Mucosa of rectum (tissue), 2 donors: ENCODE measurements around the gene RNF223.

ENCODE experiments used
- H3K27ac ChIP-seq, 2 donors: one replicate each; pipeline ENCODE4 v1.7.0; 2013; ENCODE audit warnings: inconsistent platforms in 2 of 2, low read depth in 2 of 2, low read length in 2 of 2
- H3K27me3 ChIP-seq, 2 donors: one replicate each; pipeline ENCODE4 v1.7.0; 2013; ENCODE audit warnings: low read length in 2 of 2; ENCODE audit not compliant: control insufficient read depth in 2 of 2, insufficient read depth in 2 of 2
- H3K36me3 ChIP-seq, 2 donors: one replicate each; pipeline ENCODE4 v1.7.0; 2013; ENCODE audit warnings: low read length in 2 of 2; ENCODE audit not compliant: control insufficient read depth in 2 of 2, insufficient read depth in 2 of 2
- H3K4me1 ChIP-seq, 2 donors: one replicate each; pipeline ENCODE4 v1.7.0; 2013; ENCODE audit warnings: low read length in 2 of 2, mild to moderate bottlenecking in 1 of 2; ENCODE audit not compliant: control insufficient read depth in 2 of 2, insufficient read depth in 2 of 2
- H3K4me3 ChIP-seq, 2 donors: one replicate each; pipeline ENCODE4 v1.7.0; 2013; ENCODE audit warnings: low read length in 2 of 2
- H3K9ac ChIP-seq, 2 donors: one replicate each; pipeline ENCODE4 v1.7.0; 2013; ENCODE audit warnings: low read length in 2 of 2, low read depth in 1 of 2, mild to moderate bottlenecking in 1 of 2
- H3K9me3 ChIP-seq, 2 donors: one replicate each; pipeline ENCODE4 v1.7.0; 2013; ENCODE audit warnings: low read length in 2 of 2; ENCODE audit not compliant: control insufficient read depth in 2 of 2
- donor health status: healthy.
- donor health status: Normal muscosa, but diverticular disease.

The RNF223 gene

DNA sequence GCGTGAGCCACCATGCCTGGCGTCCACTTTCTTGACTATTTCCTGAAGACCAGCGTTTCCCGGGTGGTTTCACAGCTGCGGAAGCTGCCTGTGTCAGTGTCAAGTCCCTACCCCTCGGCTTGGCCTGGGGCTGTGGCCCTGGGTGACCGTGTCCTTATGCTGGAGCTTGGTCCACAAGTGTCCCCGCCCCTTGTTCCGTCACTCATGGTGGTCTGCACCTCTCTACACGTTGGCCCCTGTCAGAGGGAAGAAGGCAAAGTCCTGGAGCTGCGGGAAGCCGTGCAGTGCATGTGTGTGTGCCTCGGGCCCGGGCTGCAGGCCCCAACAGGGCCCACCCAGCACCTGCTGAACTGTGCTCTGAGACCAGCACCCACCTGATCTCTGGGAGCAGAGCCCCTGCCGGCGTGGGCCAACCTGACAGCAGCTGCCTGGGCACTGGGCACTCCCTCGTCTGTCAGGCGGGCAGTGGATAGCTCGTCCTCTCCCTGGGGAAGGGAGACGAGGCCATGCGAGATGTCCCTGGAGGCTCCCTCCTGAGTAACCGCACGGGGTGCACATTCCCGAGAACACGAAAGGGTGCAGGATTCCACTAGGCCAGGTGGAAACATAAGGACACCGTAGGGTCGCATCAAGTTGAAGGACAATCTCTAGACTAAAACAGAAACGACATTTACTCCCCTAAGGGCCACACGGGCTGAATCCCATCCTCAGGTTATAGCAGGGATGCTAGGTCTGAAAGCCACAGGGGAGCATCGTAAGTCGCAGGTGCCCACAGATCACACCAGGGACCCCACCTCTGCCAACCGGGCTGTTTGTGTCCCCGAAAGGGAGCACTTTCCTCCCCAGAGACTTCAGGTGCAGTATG is 44.1 kb upstream of the RNF223 start:
- peaks cover 22% of the 10 kb centered on the region in 2 donors for H3K4me1 ChIP-seq
- H3K27ac ChIP-seq = no peak overlapping the region
- no peak overlapping the region for H3K9ac ChIP-seq
- no peak overlapping the region for H3K4me3 ChIP-seq
- H3K36me3 ChIP-seq = no peaks in the 10 kb centered on the region
- no peaks in the 10 kb centered on the region for H3K9me3 ChIP-seq
- H3K27me3 ChIP-seq = peaks cover 0 to 7% of the 10 kb centered on the region in 2 donors

DNA sequence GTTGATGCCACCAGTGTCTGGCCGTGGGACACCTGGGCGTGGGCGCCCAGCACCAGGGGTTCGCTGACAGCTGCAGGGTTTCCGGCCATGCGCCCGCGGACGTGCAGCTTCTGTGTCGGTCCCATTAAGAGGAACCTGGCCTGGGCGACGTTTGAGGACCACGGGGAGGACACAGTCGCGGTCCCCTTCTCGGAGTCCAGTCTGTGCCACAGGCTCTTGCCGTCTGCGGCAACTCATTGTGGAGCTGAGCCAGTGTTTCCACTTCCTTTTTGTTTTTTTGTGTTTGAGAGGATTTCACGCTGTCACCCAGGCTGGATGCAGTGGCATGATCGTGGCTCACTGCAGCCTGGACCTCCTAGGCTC is 43.3 kb upstream of the RNF223 start:
- peaks cover 0 to 7% of the 10 kb centered on the region in 2 donors for H3K27me3 ChIP-seq

DNA sequence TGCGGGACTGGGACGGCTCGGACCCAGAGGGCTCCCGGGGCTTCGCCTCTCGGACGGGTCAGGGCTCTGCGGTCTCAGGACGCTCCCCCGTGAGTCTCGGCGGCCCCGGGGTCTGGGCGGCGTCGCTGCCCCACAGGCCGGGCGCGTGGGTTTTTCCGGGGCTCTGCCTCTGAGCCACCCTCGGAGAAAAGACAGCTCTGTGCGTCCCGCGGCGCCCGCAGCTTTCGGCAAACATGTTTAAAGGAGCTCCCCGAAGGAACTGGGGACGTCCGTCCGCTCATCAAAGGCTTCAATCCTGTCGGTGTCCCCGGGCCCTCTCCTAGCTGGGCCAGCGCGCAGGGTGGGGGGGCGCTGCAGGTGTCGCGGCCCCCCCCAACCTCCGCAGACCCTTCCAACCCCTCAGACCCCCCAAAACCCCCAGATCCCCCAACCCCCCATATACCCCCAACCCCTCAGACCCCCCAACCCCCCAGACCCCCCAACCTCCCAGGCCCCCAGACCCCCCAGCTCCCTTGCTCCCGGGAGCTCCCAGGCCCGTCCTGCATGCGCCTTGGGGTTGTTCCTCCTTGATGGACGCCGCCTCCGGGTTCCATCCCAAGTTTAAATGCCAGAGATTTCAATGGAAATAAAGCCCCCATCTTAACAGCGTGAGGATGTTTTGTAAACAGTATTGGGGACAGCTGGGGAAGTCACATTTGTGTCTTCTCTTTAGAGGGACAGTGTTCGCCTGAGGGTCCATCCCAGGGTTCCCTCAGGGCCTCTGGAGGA is 42.8 kb upstream of the RNF223 start:
- Histone ChIP-seq H3K4me1 (peaks cover 10% of the 10 kb centered on the region in 2 donors), H3K9me3 (no peaks in the 10 kb centered on the region), H3K36me3 (peaks cover 0 to 2% of the 10 kb centered on the region in 2 donors), H3K27ac (no peak overlapping the region), H3K9ac (peak overlapping the region in 1 of 2 donors; percentile 17), H3K4me3 (peak overlapping the region; percentile 61 to 72), H3K27me3 (peaks cover 0 to 7% of the 10 kb centered on the region in 2 donors)

More for the DNA sequence above, 43.3 kb upstream of the RNF223 start:
- no peaks in the 10 kb centered on the region for H3K9me3 ChIP-seq
- peaks cover 14% of the 10 kb centered on the region in 2 donors for H3K4me1 ChIP-seq
- no peak overlapping the region for H3K27ac ChIP-seq
- H3K36me3 ChIP-seq = no peaks in the 10 kb centered on the region
- H3K9ac ChIP-seq = no peak overlapping the region
- H3K4me3 ChIP-seq = no peak overlapping the region

DNA sequence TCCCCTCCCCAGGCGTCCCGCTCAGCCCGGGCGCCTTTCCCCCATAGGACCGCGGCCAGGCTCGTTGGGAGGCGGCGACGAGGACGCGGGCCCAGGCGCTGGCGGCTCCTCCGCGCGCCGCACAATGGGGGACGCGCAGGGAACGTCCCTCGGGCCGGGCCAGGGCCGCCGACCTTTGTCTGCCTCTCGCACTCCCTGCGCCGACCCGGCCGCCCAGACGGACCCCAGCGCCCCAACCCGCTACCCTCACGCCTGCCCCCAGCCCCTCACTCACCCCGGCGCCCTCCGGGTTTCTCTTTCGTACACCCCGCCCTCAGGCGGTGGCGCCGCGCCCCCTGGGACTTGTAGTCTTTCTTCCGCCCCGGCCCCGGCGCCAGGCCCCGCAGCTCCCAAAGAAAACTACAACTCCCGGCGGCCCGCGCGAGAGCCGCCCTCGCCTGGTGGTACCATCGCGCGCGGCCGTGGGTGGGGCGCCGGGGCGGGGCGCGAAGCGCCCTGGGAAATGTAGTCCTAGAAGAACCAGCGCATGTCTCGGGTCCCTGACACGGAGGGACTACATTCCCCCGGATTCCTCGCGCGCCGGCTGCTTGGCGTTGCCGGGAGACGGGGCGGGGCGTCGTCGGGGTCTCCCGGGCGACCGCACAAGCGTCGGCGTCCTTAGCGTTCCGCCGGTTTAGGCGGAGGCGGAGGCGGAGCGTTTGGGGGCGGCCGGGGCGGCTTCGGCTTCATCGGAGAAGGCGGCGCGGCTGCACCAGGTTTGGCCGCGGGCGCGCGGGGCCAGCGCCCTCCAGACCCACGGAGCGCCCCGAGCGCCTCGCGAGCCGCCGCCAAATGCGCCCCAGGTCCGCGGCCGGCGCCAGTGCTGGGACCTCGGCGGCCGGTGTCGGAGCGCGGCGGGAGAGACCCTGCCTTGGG is 41.9 kb upstream of the RNF223 start, which contains the start of gene C1orf159:
TSS of gene C1orf159 (minus strand) at position 304 of the 915 bp plus-strand sequence. CDS start 24,546 bp downstream, outside the sequence.
- peak within 1 kb of the TSS; percentile 59 to 60 for H3K9ac ChIP-seq
- H3K4me3 ChIP-seq = peak within 1 kb of the TSS; percentile 61 to 72
- peaks cover 4 to 6% of the 10 kb centered on the region in 2 donors for H3K4me1 ChIP-seq
- peaks cover 0 to 2% of the 10 kb centered on the region in 2 donors for H3K36me3 ChIP-seq
- H3K27me3 ChIP-seq = peaks cover 0 to 7% of the 10 kb centered on the region in 2 donors
- peak within 1 kb of the TSS; percentile 52 to 61 for H3K27ac ChIP-seq
- no peaks in the 10 kb centered on the region for H3K9me3 ChIP-seq

DNA sequence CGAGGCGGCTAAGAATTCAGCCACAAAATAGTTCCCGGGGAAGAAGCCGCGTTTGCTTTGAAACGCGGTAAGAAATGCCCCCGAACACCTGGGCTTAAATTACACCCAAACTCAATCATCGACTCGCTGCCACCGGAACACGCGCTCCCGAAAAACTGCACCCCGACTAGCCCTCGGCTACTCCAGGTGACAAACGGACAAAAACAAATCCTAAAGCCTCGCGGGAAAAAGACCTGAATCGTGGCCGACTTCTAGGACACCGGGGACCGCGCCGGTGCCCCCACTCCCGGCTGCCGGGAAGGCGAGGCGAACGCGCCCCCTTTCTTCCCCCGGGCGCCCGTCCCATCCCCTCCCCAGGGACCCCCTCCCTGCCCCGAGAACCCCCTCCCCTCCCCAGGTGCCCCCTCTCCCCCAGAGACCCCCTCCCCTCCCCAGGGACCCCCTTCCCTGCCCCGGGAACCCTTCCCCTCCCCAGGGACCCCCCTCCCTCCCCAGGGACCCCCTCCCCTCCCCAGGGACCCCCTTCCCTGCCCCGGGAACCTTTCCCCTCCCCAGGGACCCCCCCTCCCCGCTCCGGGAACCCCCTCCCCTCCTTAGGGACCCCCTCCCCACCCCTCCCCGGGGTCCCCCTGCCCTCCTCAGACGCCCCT is 41.2 kb upstream of the RNF223 start:
- Histone ChIP-seq H3K9ac (peak overlapping the region; percentile 3 to 59), H3K27me3 (peaks cover 0 to 7% of the 10 kb centered on the region in 2 donors), H3K4me1 (peaks cover 9 to 13% of the 10 kb centered on the region in 2 donors), H3K27ac (peak overlapping the region in 1 of 2 donors; percentile 61), H3K36me3 (peaks cover 0 to 2% of the 10 kb centered on the region in 2 donors), H3K4me3 (peak overlapping the region; percentile 57 to 72), H3K9me3 (no peaks in the 10 kb centered on the region)

DNA sequence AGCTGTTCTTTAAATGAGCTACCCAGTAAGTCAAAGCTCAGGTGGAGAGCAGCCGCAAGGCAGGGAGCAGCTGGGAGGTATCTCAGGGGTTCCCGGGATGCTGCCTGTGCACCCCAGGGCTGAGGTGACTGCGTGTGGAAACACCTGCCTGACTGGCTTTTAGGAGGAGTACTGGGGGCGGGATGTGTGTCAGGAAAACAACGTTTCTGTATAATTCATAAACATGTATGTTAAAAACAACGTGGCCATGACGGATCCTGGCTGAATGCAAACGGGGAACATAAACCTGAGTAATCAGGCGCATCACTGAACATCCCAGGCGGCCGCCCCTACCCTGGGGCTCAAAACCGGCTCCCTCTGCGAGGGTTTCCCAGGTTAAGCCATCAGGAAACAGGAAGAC is 40.3 kb upstream of the RNF223 start:
- H3K9ac ChIP-seq = no peak overlapping the region
- peak overlapping the region in 1 of 2 donors; percentile 39 for H3K4me3 ChIP-seq
- H3K36me3 ChIP-seq = peaks cover 0 to 2% of the 10 kb centered on the region in 2 donors
- peaks cover 17 to 19% of the 10 kb centered on the region in 2 donors for H3K4me1 ChIP-seq
- peaks cover 0 to 7% of the 10 kb centered on the region in 2 donors for H3K27me3 ChIP-seq
- H3K27ac ChIP-seq = no peak overlapping the region
- no peaks in the 10 kb centered on the region for H3K9me3 ChIP-seq

DNA sequence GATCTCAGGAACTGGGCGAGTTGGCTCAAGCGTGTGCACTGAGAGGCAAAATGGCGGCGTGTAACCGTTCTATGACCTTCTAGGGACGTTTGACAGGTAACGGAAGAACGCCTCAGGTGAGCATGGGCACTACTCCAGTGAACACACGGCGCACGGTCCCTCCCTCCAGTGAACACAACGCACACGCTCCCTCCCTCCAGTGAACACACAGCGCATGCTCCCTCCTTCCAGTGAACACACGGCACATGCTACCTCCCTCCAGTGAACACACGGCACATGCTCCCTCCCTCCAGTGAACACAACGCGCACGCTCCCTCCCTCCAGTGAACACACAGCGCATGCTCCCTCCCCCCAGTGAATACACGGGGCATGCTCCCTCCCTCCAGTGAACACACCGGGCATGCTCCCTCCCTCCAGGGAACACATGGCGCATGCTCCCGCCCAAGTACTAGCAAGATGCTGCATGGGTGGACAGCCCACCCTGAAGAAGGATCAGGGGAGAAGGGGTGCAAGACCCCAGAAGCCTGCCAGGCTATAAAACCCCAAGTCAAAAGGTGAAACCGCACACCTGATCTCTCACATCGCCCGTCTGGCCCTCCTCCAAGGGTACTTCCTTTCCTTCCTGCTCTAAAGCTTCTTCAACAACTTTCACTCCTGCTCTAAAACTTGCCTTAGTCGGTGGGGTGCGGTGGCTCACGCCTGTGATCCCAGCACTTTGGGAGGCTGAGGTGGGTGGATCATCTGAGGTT is 38.3 kb upstream of the RNF223 start:
- no peak overlapping the region for H3K4me3 ChIP-seq

DNA sequence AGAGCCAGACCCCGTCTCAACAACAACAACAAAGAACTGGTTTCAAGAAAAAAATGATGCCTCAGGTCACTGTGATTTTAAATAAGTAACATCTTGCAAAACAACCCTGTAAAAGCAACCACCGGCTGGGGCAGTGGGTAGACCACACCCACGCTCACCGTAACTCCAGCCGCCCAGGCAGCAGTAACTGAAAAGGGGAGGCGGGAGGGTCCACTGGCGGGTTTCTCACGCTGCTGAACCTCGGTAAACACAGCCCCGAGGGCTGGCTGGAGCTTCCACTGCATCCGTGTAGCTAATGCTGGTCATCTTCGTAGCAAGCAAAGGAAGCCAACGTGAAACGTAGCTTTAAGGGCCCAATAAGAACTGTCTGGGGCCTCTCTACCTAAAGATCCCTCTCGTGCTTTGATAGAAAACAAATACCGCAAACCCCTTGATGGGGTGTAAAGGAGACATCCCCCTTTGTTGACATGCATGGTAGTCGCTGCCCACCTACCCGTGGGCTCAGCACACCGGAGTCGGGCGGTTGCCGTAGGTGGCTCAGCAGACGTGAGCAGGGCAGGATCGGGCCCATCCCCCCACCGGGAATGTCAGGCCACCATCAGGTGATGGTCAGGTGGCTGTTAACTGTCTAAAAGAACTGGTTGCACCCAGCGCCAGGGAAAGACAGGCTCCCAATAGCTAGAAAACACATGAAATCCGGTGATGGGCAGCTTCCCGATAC is 37.6 kb upstream of the RNF223 start:
- Histone ChIP-seq H3K9me3 (no peaks in the 10 kb centered on the region), H3K4me3 (no peak overlapping the region), H3K9ac (no peak overlapping the region), H3K27ac (no peak overlapping the region), H3K27me3 (no peaks in the 10 kb centered on the region), H3K4me1 (peaks cover 19% of the 10 kb centered on the region in 2 donors), H3K36me3 (peaks cover 0 to 2% of the 10 kb centered on the region in 2 donors)

More for the DNA sequence above, 38.3 kb upstream of the RNF223 start:
- peaks cover 19 to 20% of the 10 kb centered on the region in 2 donors for H3K4me1 ChIP-seq
- no peak overlapping the region for H3K27ac ChIP-seq
- no peaks in the 10 kb centered on the region for H3K9me3 ChIP-seq
- no peak overlapping the region for H3K9ac ChIP-seq
- peaks cover 0 to 2% of the 10 kb centered on the region in 2 donors for H3K36me3 ChIP-seq
- no peaks in the 10 kb centered on the region for H3K27me3 ChIP-seq
